VCaP (cell line): ENCODE data around the gene HK3.

Experiments
- H3K27ac ChIP-seq: fragments of 450-650 bp; 2 replicates; pipeline ENCODE4 v1.5.1; 2017
- CTCF ChIP-seq: fragments of 450-650 bp; conservative IDR thresholded peaks from 2 replicates; pipeline ENCODE4 v1.5.1; 2017; ENCODE audit warnings: mild to moderate bottlenecking, moderate library complexity

Gene HK3

GRCh38 chr5:176935017-176935416 is 35.9 kb upstream of the HK3 start:
- TF ChIP-seq CTCF: no peak
- no peak overlapping the region for H3K27ac ChIP-seq

GRCh38 chr5:176934309-176934930 is 35.3 kb upstream of the HK3 start:
- no peak for TF ChIP-seq CTCF
- H3K27ac ChIP-seq: no peak overlapping the region

GRCh38 chr5:176929654-176930053 is 30.5 kb upstream of the HK3 start:
- no peak overlapping the region for H3K27ac ChIP-seq
- no peak for TF ChIP-seq CTCF

DNA sequence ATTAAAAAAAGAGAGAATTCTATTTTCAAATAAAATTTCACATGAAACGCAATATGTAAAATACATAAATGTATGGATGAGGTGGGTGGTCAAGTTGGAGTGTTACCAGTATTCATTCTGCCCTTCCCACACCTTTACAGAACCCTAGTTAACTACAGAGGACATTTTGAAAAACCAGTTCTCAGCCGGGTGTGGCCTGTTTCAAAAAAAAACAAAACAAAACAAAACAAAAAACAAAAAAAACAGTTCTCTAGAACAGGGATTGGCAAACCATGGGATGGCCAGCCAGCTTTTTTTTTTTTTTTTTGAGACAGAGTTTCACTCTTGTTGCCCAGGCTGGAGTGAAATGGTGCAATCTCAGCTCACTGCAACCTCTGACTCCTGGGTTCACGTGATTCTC is 28.4 kb upstream of the HK3 start:
- no peak for TF ChIP-seq CTCF

GRCh38 chr5:176922817-176923216 is 23.7 kb upstream of the HK3 start:
- no peak overlapping the region for H3K27ac ChIP-seq
- TF ChIP-seq CTCF: no peak

More for the DNA sequence above, 28.4 kb upstream of the HK3 start:
- H3K27ac ChIP-seq: no peak overlapping the region

GRCh38 chr5:176921714-176922113 is 22.6 kb upstream of the HK3 start:
- no peak overlapping the region for H3K27ac ChIP-seq
- TF ChIP-seq CTCF: no peak

- H3K27ac ChIP-seq: no peak overlapping the region
- no peak for TF ChIP-seq CTCF
Observed at GRCh38 chr5:176918613-176919012, 19.5 kb upstream of the HK3 start.
